ENCODE measurements around the gene AP1G2. TPM values are rescaled to one million over a fixed set of nuclear protein-coding genes. Genes with fewer than 3 reads are reported as not detected.
A peak's percentile ranks its signal among the peaks of the same experiment; 100 is the strongest.

The AP1G2 gene
- total and polyA plus RNA-seq, 2 of the 13 experiments (the other 11 are each of a cell fraction or from before 2014, with no cell fraction given) = 96.9 to 611 TPM

DNA sequence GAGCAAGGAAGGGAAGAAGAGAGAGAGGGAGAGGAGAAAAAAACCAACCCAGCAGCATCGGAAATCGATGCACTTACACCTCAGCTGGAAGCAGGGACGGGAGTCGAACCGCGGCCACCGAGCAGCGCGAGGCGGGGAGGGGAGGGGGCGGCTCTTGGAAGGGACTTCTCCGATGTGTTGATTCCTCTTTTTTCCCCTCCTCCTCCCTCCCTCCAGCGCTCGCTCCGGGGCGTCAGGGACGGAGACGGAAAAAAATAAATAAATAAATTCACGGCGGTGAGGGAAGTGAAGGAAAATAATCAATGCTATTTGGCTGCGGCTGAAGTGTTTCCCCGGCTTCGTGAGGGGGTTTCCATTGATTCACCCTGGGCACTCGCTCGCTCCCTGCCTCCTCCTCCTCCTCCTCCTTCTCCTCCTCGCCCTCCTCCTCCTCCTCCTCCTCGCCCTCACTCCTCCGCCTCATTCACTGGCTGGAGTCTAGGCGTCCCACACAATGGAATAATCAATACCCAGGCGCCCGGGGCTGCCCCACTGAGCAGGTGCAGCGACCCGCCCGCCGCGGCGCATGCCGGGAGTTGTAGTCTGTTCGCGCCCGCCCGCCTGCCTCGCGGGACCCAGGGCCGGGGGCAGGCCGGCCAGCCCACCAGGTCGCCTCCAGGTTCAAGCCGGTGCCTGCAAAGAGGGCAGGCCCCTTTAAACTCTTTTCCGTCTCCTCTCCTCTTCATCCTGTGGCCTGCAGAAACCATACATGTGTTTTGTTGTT, 16.1 kb downstream of the AP1G2 start, which contains the start of gene ZFHX2 (continued):
- TF ChIP-seq FOXP4 (CRISPR knock-in tag; IDR thresholded peaks at IDR 0.05) (peak; percentile 75), SP5 (CRISPR knock-in tag; IDR thresholded peaks at IDR 0.05; ENCODE audit: borderline replicate concordance, low read depth) (no peak), E2F5 (CRISPR knock-in tag; conservative IDR thresholded peaks at IDR 0.05) (peak; percentile 45; the same call in 1 of the 2 replicates), ZNF614 (CRISPR knock-in tag; IDR thresholded peaks at IDR 0.05; ENCODE audit: borderline replicate concordance) (0 out of 2 replicates have a peak, but pooled peaks have one; percentile 66), LCORL (IDR thresholded peaks at IDR 0.05) (no peak), LCORL (CRISPR knock-in tag; IDR thresholded peaks at IDR 0.05) (peak; percentile 93), ZNF354B (CRISPR knock-in tag; IDR thresholded peaks at IDR 0.05) (no peak), NFYB (CRISPR knock-in tag; IDR thresholded peaks at IDR 0.05) (no peak), GLI4 (CRISPR knock-in tag; IDR thresholded peaks at IDR 0.05; ENCODE audit: borderline replicate concordance) (peak; percentile 92; the same call in 1 of the 2 replicates), ZNF503 (CRISPR knock-in tag; IDR thresholded peaks at IDR 0.05) (0 out of 2 replicates have a peak, but pooled peaks have one; percentile 50), ETV6 (CRISPR knock-in tag; conservative IDR thresholded peaks at IDR 0.05) (peak; percentile 26; the same call in 1 of the 2 replicates), ZNF331 (CRISPR knock-in tag; IDR thresholded peaks at IDR 0.05) (peak; percentile 69), CHD2 (IDR thresholded peaks at IDR 0.05; ENCODE audit: low read depth, low read length) (peak; percentile 92), ASH2L (IDR thresholded peaks at IDR 0.05; ENCODE audit: insufficient read length, low read depth, low read length) (peak; percentile 89), SSRP1 (CRISPR knock-in tag; IDR thresholded peaks at IDR 0.05) (no peak), ZNF432 (CRISPR knock-in tag; IDR thresholded peaks at IDR 0.05; ENCODE audit: borderline replicate concordance) (no peak), U2AF2 (IDR thresholded peaks at IDR 0.05; ENCODE audit: low read depth, low read length) (peak; percentile 93), ZNF747 (CRISPR knock-in tag; IDR thresholded peaks at IDR 0.05; ENCODE audit: borderline replicate concordance) (peak; percentile 78), KAT8 (CRISPR knock-in tag; IDR thresholded peaks at IDR 0.05) (peak; percentile 95), ZMYM3 (CRISPR knock-in tag; IDR thresholded peaks at IDR 0.05) (peak; percentile 77)
- TF ChIP-seq, protein P1, sequence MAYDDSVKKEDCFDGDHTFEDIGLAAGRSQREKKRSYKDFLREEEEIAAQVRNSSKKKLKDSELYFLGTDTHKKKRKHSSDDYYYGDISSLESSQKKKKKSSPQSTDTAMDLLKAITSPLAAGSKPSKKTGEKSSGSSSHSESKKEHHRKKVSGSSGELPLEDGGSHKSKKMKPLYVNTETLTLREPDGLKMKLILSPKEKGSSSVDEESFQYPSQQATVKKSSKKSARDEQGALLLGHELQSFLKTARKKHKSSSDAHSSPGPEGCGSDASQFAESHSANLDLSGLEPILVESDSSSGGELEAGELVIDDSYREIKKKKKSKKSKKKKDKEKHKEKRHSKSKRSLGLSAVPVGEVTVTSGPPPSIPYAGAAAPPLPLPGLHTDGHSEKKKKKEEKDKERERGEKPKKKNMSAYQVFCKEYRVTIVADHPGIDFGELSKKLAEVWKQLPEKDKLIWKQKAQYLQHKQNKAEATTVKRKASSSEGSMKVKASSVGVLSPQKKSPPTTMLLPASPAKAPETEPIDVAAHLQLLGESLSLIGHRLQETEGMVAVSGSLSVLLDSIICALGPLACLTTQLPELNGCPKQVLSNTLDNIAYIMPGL (CRISPR knock-in tag; IDR thresholded peaks at IDR 0.05; ENCODE audit: borderline replicate concordance in 1 of 2, low read depth in 1 of 2) = peak; percentile 27 to 91; a peak in 3 of 4 replicates
- TF ChIP-seq, protein P2, sequence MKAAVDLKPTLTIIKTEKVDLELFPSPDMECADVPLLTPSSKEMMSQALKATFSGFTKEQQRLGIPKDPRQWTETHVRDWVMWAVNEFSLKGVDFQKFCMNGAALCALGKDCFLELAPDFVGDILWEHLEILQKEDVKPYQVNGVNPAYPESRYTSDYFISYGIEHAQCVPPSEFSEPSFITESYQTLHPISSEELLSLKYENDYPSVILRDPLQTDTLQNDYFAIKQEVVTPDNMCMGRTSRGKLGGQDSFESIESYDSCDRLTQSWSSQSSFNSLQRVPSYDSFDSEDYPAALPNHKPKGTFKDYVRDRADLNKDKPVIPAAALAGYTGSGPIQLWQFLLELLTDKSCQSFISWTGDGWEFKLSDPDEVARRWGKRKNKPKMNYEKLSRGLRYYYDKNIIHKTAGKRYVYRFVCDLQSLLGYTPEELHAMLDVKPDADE (CRISPR knock-in tag; IDR thresholded peaks at IDR 0.05) = no peak
